Muscle of arm (tissue), 14 donors: ENCODE data around the gene SMIM31. TPM values are rescaled to one million over a fixed set of nuclear protein-coding genes. Genes with fewer than 3 reads are reported as not detected.

Source experiments
- DNase-seq: peaks from one replicate; pipeline ENCODE4 v3.0.0-alpha.2; 2013
- long read RNA-seq, 11 donors: transcript quantifications; one replicate each; lab custom pipeline, GENCODE V29; 2026
- polyA plus RNA-seq, 12 donors: library from polyadenylated mRNA; unstranded; fragments of 120-200 nt; gene quantifications; one replicate each; pipeline ENCODE4 v1.2.1, GENCODE V29; 2013; ENCODE audit not compliant: insufficient read length in 12 of 12

Gene SMIM31
- polyA plus RNA-seq: under 1 TPM in 2 of 12 donors, not detected in 10; 0.05 to 0.06 TPM
- long read RNA-seq, donor 1, transcript SMIM31-201 (3 exons, 3,123 nt): major isoform, 14 of 14 reads
- long read RNA-seq, donor 1, partial matches to known transcripts: 0 of 14 reads
- long read RNA-seq, donor 1, other reads (novel, unspliced or antisense): 0 of 14 reads
- long read RNA-seq, donor 2: 0 reads
- long read RNA-seq, donor 3: 0 reads
- long read RNA-seq, donor 4: 0 reads
- long read RNA-seq, donor 5: 0 reads
- long read RNA-seq, donor 6: 0 reads
- long read RNA-seq, donor 7: 0 reads
- long read RNA-seq, donor 8: 0 reads
- long read RNA-seq, donor 9: 0 reads
- long read RNA-seq, donor 10: 0 reads
- long read RNA-seq, donor 11: 0 reads

GRCh38 chr4:164753873-164754488, at the start of gene SMIM31:
TSS of gene SMIM31 (plus strand) at chr4:164754131. CDS start at chr4:164770444, 16,313 bp downstream.
- DNase-seq: no peak

- no peak for DNase-seq
These were observed 47.3 kb upstream of the SMIM31 start for GRCh38 chr4:164706675-164707074.

GRCh38 chr4:164716901-164717300, 37.0 kb upstream of the SMIM31 start:
- DNase-seq: no peak

GRCh38 chr4:164718827-164719226, 35.1 kb upstream of the SMIM31 start:
- no peak for DNase-seq

- no peak for DNase-seq
These were observed 28.9 kb upstream of the SMIM31 start for GRCh38 chr4:164725066-164725465.

GRCh38 chr4:164730705-164731393, 23.1 kb upstream of the SMIM31 start:
- DNase-seq: no peak

- DNase-seq: peak; percentile 53
These were observed 22.0 kb upstream of the SMIM31 start for GRCh38 chr4:164731827-164732474.

GRCh38 chr4:164734484-164734883, 19.4 kb upstream of the SMIM31 start:
- DNase-seq: no peak

GRCh38 chr4:164748375-164748774, 5.6 kb upstream of the SMIM31 start:
- peak; percentile 8 for DNase-seq

- DNase-seq: no peak
These were observed 1.5 kb downstream of the SMIM31 start for GRCh38 chr4:164755432-164755831.

- no peak for DNase-seq
These were observed 2.8 kb downstream of the SMIM31 start for GRCh38 chr4:164756686-164757085.

- DNase-seq: no peak
These were observed 7.3 kb downstream of the SMIM31 start for GRCh38 chr4:164761241-164761640.

- no peak for DNase-seq
These were observed 7.9 kb downstream of the SMIM31 start for GRCh38 chr4:164761746-164762275.

GRCh38 chr4:164765096-164765495, 11.2 kb downstream of the SMIM31 start:
- no peak for DNase-seq

GRCh38 chr4:164765833-164766232, 11.9 kb downstream of the SMIM31 start:
- peak; percentile 7 for DNase-seq

GRCh38 chr4:164768516-164768915, 14.6 kb downstream of the SMIM31 start:
- DNase-seq: no peak

GRCh38 chr4:164770010-164770724, 16.2 kb downstream of the SMIM31 start:
- no peak for DNase-seq

GRCh38 chr4:164771088-164771487, 17.2 kb downstream of the SMIM31 start:
- DNase-seq: no peak

GRCh38 chr4:164772076-164772475, 18.1 kb downstream of the SMIM31 start:
- DNase-seq: no peak

- no peak for DNase-seq
These were observed 25.1 kb downstream of the SMIM31 start for GRCh38 chr4:164779080-164779479.

GRCh38 chr4:164779811-164780216, 25.9 kb downstream of the SMIM31 start:
- peak; percentile 33 for DNase-seq
